Measurements from ENCODE around the gene BTBD9.

GRCh38 chr6:38542031-38542430 lies 97.7 kb downstream of the BTBD9 start:
- no peak for TF ChIP-seq SUZ12 (IDR thresholded peaks at IDR 0.05; ENCODE audit: extremely low read depth, insufficient read depth, insufficient read length)
- no peak for TF ChIP-seq YY1 (IDR thresholded peaks at IDR 0.05; ENCODE audit: insufficient read depth, insufficient read length)

Data from NT2/D1 (cell line).